ENCODE data around the gene SNRPB.

The SNRPB gene

GRCh38 chr20:2462484-2462883 lies 8.1 kb downstream of the SNRPB start:
- TF ChIP-seq CTCF (IDR thresholded peaks at IDR 0.05; ENCODE audit: borderline replicate concordance, control extremely low read depth, extremely low read depth, insufficient read depth, missing control alignments): no peak
- in situ Hi-C loops (cut with MboI; ENCODE audit: low sequenced_read_pairs, unreplicated experiment): loop anchor here (25.0 kb wide), 1 partner anchor 250 kb away; no protein-coding TSS in a partner anchor
- DNase-seq (ENCODE audit: low spot score): no peak

GRCh38 chr20:2460752-2461424 lies 9.7 kb downstream of the SNRPB start:
- TF ChIP-seq CTCF (IDR thresholded peaks at IDR 0.05; ENCODE audit: borderline replicate concordance, control extremely low read depth, extremely low read depth, insufficient read depth, missing control alignments): no peak
- in situ Hi-C loops (cut with MboI; ENCODE audit: low sequenced_read_pairs, unreplicated experiment): loop anchor here (25.0 kb wide), 1 partner anchor 249 kb away; no protein-coding TSS in a partner anchor
- no peak for DNase-seq (ENCODE audit: low spot score)

- no peak for TF ChIP-seq CTCF (IDR thresholded peaks at IDR 0.05; ENCODE audit: borderline replicate concordance, control extremely low read depth, extremely low read depth, insufficient read depth, missing control alignments)
- no peak for DNase-seq (ENCODE audit: low spot score)
- in situ Hi-C loops (cut with MboI; ENCODE audit: low sequenced_read_pairs, unreplicated experiment): loop anchor here (25.0 kb wide), 1 partner anchor 248 kb away; no protein-coding TSS in a partner anchor
Observed at GRCh38 chr20:2459981-2460751, 10.4 kb downstream of the SNRPB start.

GRCh38 chr20:2458919-2459499 lies 11.6 kb downstream of the SNRPB start:
- in situ Hi-C loops (cut with MboI; ENCODE audit: low sequenced_read_pairs, unreplicated experiment): loop anchor here (25.0 kb wide), 1 partner anchor 247 kb away; no protein-coding TSS in a partner anchor

GRCh38 chr20:2455771-2456497 lies 14.7 kb downstream of the SNRPB start:
- in situ Hi-C loops (cut with MboI; ENCODE audit: low sequenced_read_pairs, unreplicated experiment): loop anchor here (25.0 kb wide), 1 partner anchor 244 kb away; no protein-coding TSS in a partner anchor
- no peak for TF ChIP-seq CTCF (IDR thresholded peaks at IDR 0.05; ENCODE audit: borderline replicate concordance, control extremely low read depth, extremely low read depth, insufficient read depth, missing control alignments)
- DNase-seq (ENCODE audit: low spot score): no peak

More at GRCh38 chr20:2458919-2459499, 11.6 kb downstream of the SNRPB start:
- no peak for TF ChIP-seq CTCF (IDR thresholded peaks at IDR 0.05; ENCODE audit: borderline replicate concordance, control extremely low read depth, extremely low read depth, insufficient read depth, missing control alignments)
- DNase-seq (ENCODE audit: low spot score): no peak

GRCh38 chr20:2453792-2454191 lies 16.8 kb downstream of the SNRPB start:
- in situ Hi-C loops (cut with MboI; ENCODE audit: low sequenced_read_pairs, unreplicated experiment): loop anchor here (25.0 kb wide), 1 partner anchor 241 kb away; no protein-coding TSS in a partner anchor

More at GRCh38 chr20:2453792-2454191, 16.8 kb downstream of the SNRPB start:
- no peak for DNase-seq (ENCODE audit: low spot score)
- no peak for TF ChIP-seq CTCF (IDR thresholded peaks at IDR 0.05; ENCODE audit: borderline replicate concordance, control extremely low read depth, extremely low read depth, insufficient read depth, missing control alignments)
